Measurements from ENCODE around the gene RAB5IF. TPM values are rescaled to one million over a fixed set of nuclear protein-coding genes. Genes with fewer than 3 reads are reported as not detected.
"Not testable (repeated sequence)": the region's sequence is repeated elsewhere in the genome, so short reads cannot be mapped to it uniquely, and the experiment has no call there.

Gene RAB5IF
- total and polyA plus RNA-seq, 2 donors = 94.8 to 103 TPM

- H3K4me3 ChIP-seq (ENCODE audit: low read length in 2 of 2) = no peak overlapping the region
- H3K27ac ChIP-seq (ENCODE audit: low read depth in 1 of 2, low read length in 1 of 2) = peak overlapping the region in 1 of 2 donors; percentile 38
- peaks cover 1 to 22% of the 10 kb centered on the region in 2 donors for H3K4me1 ChIP-seq (ENCODE audit: control insufficient read depth in 2 of 2, insufficient read depth in 2 of 2, low read length in 2 of 2)
- DNase-seq (ENCODE audit: low read depth in 6 of 9, low spot score in 9 of 9) = peak in 1 of 9 donors; percentile 32
- 14% methylated on average over 5 of the region's 5 CpGs for WGBS
- no peaks in the 10 kb centered on the region for H3K27me3 ChIP-seq (ENCODE audit: control insufficient read depth in 2 of 2, insufficient read depth in 1 of 2, low read length in 1 of 2)
- no peaks in the 10 kb centered on the region for H3K36me3 ChIP-seq (ENCODE audit: control insufficient read depth in 2 of 2, insufficient read depth in 2 of 2, low read length in 1 of 2)
- H3K9me3 ChIP-seq (ENCODE audit: control insufficient read depth in 2 of 2, insufficient read depth in 1 of 2, low read length in 1 of 2) = no peaks in the 10 kb centered on the region
These were observed 5.7 kb upstream of the RAB5IF start for GRCh38 chr20:36599912-36600345.

GRCh38 chr20:36601540-36601939, 4.0 kb upstream of the RAB5IF start:
- 72% methylated on average over 1 of the region's 1 CpG for WGBS
- H3K9me3 ChIP-seq (ENCODE audit: control insufficient read depth in 2 of 2, insufficient read depth in 1 of 2, low read length in 1 of 2) = no peaks in the 10 kb centered on the region

GRCh38 chr20:36604952-36605398, 604 bp upstream of the RAB5IF start:
- Histone ChIP-seq H3K27ac (ENCODE audit: low read depth in 1 of 2, low read length in 1 of 2) (peak overlapping the region; percentile 81 to 85), H3K27me3 (ENCODE audit: control insufficient read depth in 2 of 2, insufficient read depth in 1 of 2, low read length in 1 of 2) (no peaks in the 10 kb centered on the region), H3K36me3 (ENCODE audit: control insufficient read depth in 2 of 2, insufficient read depth in 2 of 2, low read length in 1 of 2) (peaks cover 23 to 24% of the 10 kb centered on the region in 2 donors), H3K4me3 (ENCODE audit: low read length in 2 of 2) (peak overlapping the region; percentile 70 to 89), H3K4me1 (ENCODE audit: control insufficient read depth in 2 of 2, insufficient read depth in 2 of 2, low read length in 2 of 2) (peaks cover 6 to 26% of the 10 kb centered on the region in 2 donors), H3K9me3 (ENCODE audit: control insufficient read depth in 2 of 2, insufficient read depth in 1 of 2, low read length in 1 of 2) (no peaks in the 10 kb centered on the region)
- WGBS = 41% methylated on average over 15 of the region's 15 CpGs
- peak in 1 of 9 donors; percentile 43 for DNase-seq (ENCODE audit: low read depth in 6 of 9, low spot score in 9 of 9)

More at GRCh38 chr20:36601540-36601939, 4.0 kb upstream of the RAB5IF start:
- H3K4me3 ChIP-seq (ENCODE audit: low read length in 2 of 2) = no peak overlapping the region
- H3K27me3 ChIP-seq (ENCODE audit: control insufficient read depth in 2 of 2, insufficient read depth in 1 of 2, low read length in 1 of 2) = no peaks in the 10 kb centered on the region
- peaks cover 3 to 15% of the 10 kb centered on the region in 2 donors for H3K4me1 ChIP-seq (ENCODE audit: control insufficient read depth in 2 of 2, insufficient read depth in 2 of 2, low read length in 2 of 2)
- no peaks in the 10 kb centered on the region for H3K36me3 ChIP-seq (ENCODE audit: control insufficient read depth in 2 of 2, insufficient read depth in 2 of 2, low read length in 1 of 2)
- no peak for DNase-seq (ENCODE audit: low read depth in 6 of 9, low spot score in 9 of 9)
- no peak overlapping the region for H3K27ac ChIP-seq (ENCODE audit: low read depth in 1 of 2, low read length in 1 of 2)

- Histone ChIP-seq H3K4me1 (ENCODE audit: control insufficient read depth in 2 of 2, insufficient read depth in 2 of 2, low read length in 2 of 2) (peaks cover 6 to 26% of the 10 kb centered on the region in 2 donors), H3K27me3 (ENCODE audit: control insufficient read depth in 2 of 2, insufficient read depth in 1 of 2, low read length in 1 of 2) (no peaks in the 10 kb centered on the region), H3K36me3 (ENCODE audit: control insufficient read depth in 2 of 2, insufficient read depth in 2 of 2, low read length in 1 of 2) (peaks cover 34 to 36% of the 10 kb centered on the region in 2 donors), H3K9me3 (ENCODE audit: control insufficient read depth in 2 of 2, insufficient read depth in 1 of 2, low read length in 1 of 2) (no peaks in the 10 kb centered on the region), H3K27ac (ENCODE audit: low read depth in 1 of 2, low read length in 1 of 2) (peak overlapping the region; percentile 78 to 79), H3K4me3 (ENCODE audit: low read length in 2 of 2) (peak overlapping the region; percentile 70 to 89)
- peak in 1 of 9 donors; percentile 48 for DNase-seq (ENCODE audit: low read depth in 6 of 9, low spot score in 9 of 9)
- under 1% methylated on average over 31 of the region's 31 CpGs for WGBS
These were observed 833 bp downstream of the RAB5IF start for GRCh38 chr20:36606158-36607066.

- Histone ChIP-seq H3K27me3 (ENCODE audit: control insufficient read depth in 2 of 2, insufficient read depth in 1 of 2, low read length in 1 of 2) (no peaks in the 10 kb centered on the region), H3K9me3 (ENCODE audit: control insufficient read depth in 2 of 2, insufficient read depth in 1 of 2, low read length in 1 of 2) (no peaks in the 10 kb centered on the region), H3K4me1 (ENCODE audit: control insufficient read depth in 2 of 2, insufficient read depth in 2 of 2, low read length in 2 of 2) (peaks cover 6 to 26% of the 10 kb centered on the region in 2 donors), H3K27ac (ENCODE audit: low read depth in 1 of 2, low read length in 1 of 2) (no peak overlapping the region), H3K36me3 (ENCODE audit: control insufficient read depth in 2 of 2, insufficient read depth in 2 of 2, low read length in 1 of 2) (peaks cover 47 to 50% of the 10 kb centered on the region in 2 donors), H3K4me3 (ENCODE audit: low read length in 2 of 2) (no peak overlapping the region)
- DNase-seq (ENCODE audit: low read depth in 6 of 9, low spot score in 9 of 9) = no peak
- 97% methylated on average over 7 of the region's 7 CpGs for WGBS
These were observed 2.2 kb downstream of the RAB5IF start for GRCh38 chr20:36607586-36608387.

GRCh38 chr20:36608388-36608728, 2.8 kb downstream of the RAB5IF start:
- H3K27me3 ChIP-seq (ENCODE audit: control insufficient read depth in 2 of 2, insufficient read depth in 1 of 2, low read length in 1 of 2); H3K27ac ChIP-seq (ENCODE audit: low read depth in 1 of 2, low read length in 1 of 2); DNase-seq (ENCODE audit: low read depth in 6 of 9, low spot score in 9 of 9); H3K9me3 ChIP-seq (ENCODE audit: control insufficient read depth in 2 of 2, insufficient read depth in 1 of 2, low read length in 1 of 2); H3K4me3 ChIP-seq (ENCODE audit: low read length in 2 of 2): not testable (repeated sequence)
- peaks cover 6 to 28% of the 10 kb centered on the region in 2 donors for H3K4me1 ChIP-seq (ENCODE audit: control insufficient read depth in 2 of 2, insufficient read depth in 2 of 2, low read length in 2 of 2)
- WGBS = 94% methylated on average over 6 of the region's 6 CpGs
- peaks cover 53 to 56% of the 10 kb centered on the region in 2 donors for H3K36me3 ChIP-seq (ENCODE audit: control insufficient read depth in 2 of 2, insufficient read depth in 2 of 2, low read length in 1 of 2)

- DNase-seq (ENCODE audit: low read depth in 6 of 9, low spot score in 9 of 9) = no peak
- H3K36me3 ChIP-seq (ENCODE audit: control insufficient read depth in 2 of 2, insufficient read depth in 2 of 2, low read length in 1 of 2) = peaks cover 77 to 80% of the 10 kb centered on the region in 2 donors
- WGBS = 97% methylated on average over 5 of the region's 5 CpGs
These were observed 6.0 kb downstream of the RAB5IF start for GRCh38 chr20:36611625-36612024.

GRCh38 chr20:36613974-36614373, 8.4 kb downstream of the RAB5IF start:
- H3K27ac ChIP-seq (ENCODE audit: low read depth in 1 of 2, low read length in 1 of 2) = no peak overlapping the region
- WGBS = 95% methylated on average over 3 of the region's 3 CpGs
- DNase-seq (ENCODE audit: low read depth in 6 of 9, low spot score in 9 of 9) = no peak

More at GRCh38 chr20:36611625-36612024, 6.0 kb downstream of the RAB5IF start:
- Histone ChIP-seq H3K4me3 (ENCODE audit: low read length in 2 of 2) (no peak overlapping the region), H3K4me1 (ENCODE audit: control insufficient read depth in 2 of 2, insufficient read depth in 2 of 2, low read length in 2 of 2) (peaks cover 3 to 25% of the 10 kb centered on the region in 2 donors), H3K27me3 (ENCODE audit: control insufficient read depth in 2 of 2, insufficient read depth in 1 of 2, low read length in 1 of 2) (no peaks in the 10 kb centered on the region), H3K9me3 (ENCODE audit: control insufficient read depth in 2 of 2, insufficient read depth in 1 of 2, low read length in 1 of 2) (no peaks in the 10 kb centered on the region), H3K27ac (ENCODE audit: low read depth in 1 of 2, low read length in 1 of 2) (no peak overlapping the region)

More at GRCh38 chr20:36613974-36614373, 8.4 kb downstream of the RAB5IF start:
- Histone ChIP-seq H3K9me3 (ENCODE audit: control insufficient read depth in 2 of 2, insufficient read depth in 1 of 2, low read length in 1 of 2) (no peaks in the 10 kb centered on the region), H3K4me3 (ENCODE audit: low read length in 2 of 2) (no peak overlapping the region), H3K4me1 (ENCODE audit: control insufficient read depth in 2 of 2, insufficient read depth in 2 of 2, low read length in 2 of 2) (peaks cover 0 to 12% of the 10 kb centered on the region in 2 donors), H3K36me3 (ENCODE audit: control insufficient read depth in 2 of 2, insufficient read depth in 2 of 2, low read length in 1 of 2) (peaks cover 62 to 65% of the 10 kb centered on the region in 2 donors), H3K27me3 (ENCODE audit: control insufficient read depth in 2 of 2, insufficient read depth in 1 of 2, low read length in 1 of 2) (no peaks in the 10 kb centered on the region)

Measured in thymus (tissue), 11 donors.